ENCODE results near the gene IRAK3. TPM values are rescaled to one million over a fixed set of nuclear protein-coding genes. Genes with fewer than 3 reads are reported as not detected.

The IRAK3 gene
- total RNA-seq, 1 experiment from 2014 or later, result 0.12 TPM

DNA sequence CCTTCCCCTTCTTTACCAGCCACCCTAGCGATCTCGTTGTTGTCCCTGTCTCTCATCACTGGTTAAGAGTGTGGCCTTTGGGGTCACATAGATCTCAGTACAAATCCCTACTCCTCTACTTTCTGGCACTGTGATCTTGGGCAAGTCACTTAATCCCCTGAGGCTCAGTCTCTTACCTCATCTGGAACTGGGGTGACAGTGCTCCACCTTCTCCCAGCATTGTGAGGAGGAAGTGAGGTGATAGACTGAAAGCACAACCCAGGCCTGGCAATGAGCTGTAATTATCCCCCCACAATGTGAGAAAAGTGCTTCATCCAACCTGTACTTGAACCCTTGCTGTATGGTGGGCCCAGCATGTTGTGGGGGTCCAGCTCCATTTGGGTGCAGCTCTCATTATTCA, 48.0 kb downstream of the IRAK3 start:
- intact Hi-C loops (cut with micrococcal nuclease), result no loop called here
- H3K27me3 ChIP-seq (ENCODE audit: insufficient read depth, low read length), result no peaks in the 10 kb centered on the region; the same call in 1 of the 2 replicates
- ChIA-PET POLR2A (no interaction called here), CTCF (interaction anchor here (0.9 to 2.0 kb wide), 2 partner anchors 22 to 32 kb away, joined by 3 to 5 read pairs; no protein-coding TSS in a partner anchor), RAD21 (ENCODE audit: low non-redundant PET in 1 of 2, low total read pairs in 2 of 2, uncharacterized antibody in 2 of 2, unreplicated experiment in 2 of 2) (no interaction called here)
- no peak overlapping the region for H3K27ac ChIP-seq (ENCODE audit: low read depth, low read length)
- H3K4me1 ChIP-seq (ENCODE audit: control insufficient read depth in 1 of 2, insufficient read depth in 2 of 2, low read length in 2 of 2), result peaks cover 6 to 17% of the 10 kb centered on the region in 2 experiments; a peak in 3 of 4 replicates
- H3K4me2 ChIP-seq (ENCODE audit: low read length), result no peak overlapping the region
- no peaks in the 10 kb centered on the region for H3K9me2 ChIP-seq (ENCODE audit: insufficient read depth)
- H2AFZ ChIP-seq (ENCODE audit: low read depth, low read length, poor library complexity, severe bottlenecking), result no peak overlapping the region
- H3K4me3 ChIP-seq (replicated peaks in 1 of 2; ENCODE audit: low read depth in 1 of 2, low read length in 2 of 2), result no peak overlapping the region
- H3K9me3 ChIP-seq (ENCODE audit: control insufficient read depth in 1 of 2, insufficient read depth in 1 of 2, low read depth in 1 of 2, low read length in 2 of 2), result no peaks in the 10 kb centered on the region
- H3K36me3 ChIP-seq (ENCODE audit: control insufficient read depth in 1 of 2, insufficient read depth in 2 of 2, low read length in 2 of 2), result no peaks in the 10 kb centered on the region
- ATAC-seq (no peak), DNase-seq (ENCODE audit: low read depth, low spot score) (no peak)
- H3K9ac ChIP-seq (ENCODE audit: low read length), result no peak overlapping the region
- H3K79me2 ChIP-seq (ENCODE audit: insufficient read depth, low read length), result no peaks in the 10 kb centered on the region
- no peaks in the 10 kb centered on the region for H4K20me1 ChIP-seq (ENCODE audit: insufficient read depth)
- TF ChIP-seq JUND (IDR thresholded peaks at IDR 0.05), result no peak
- TF ChIP-seq SIN3A (IDR thresholded peaks at IDR 0.05; ENCODE audit: low read depth), result no peak
- TF ChIP-seq POLR2A (IDR thresholded peaks at IDR 0.05; ENCODE audit: borderline replicate concordance, extremely low read depth, insufficient read depth, insufficient read length), result no peak
- TF ChIP-seq POLR2AphosphoS5 (IDR thresholded peaks at IDR 0.05; ENCODE audit: low read depth, low read length), result no peak
- no peak for TF ChIP-seq EZH2phosphoT487 (IDR thresholded peaks at IDR 0.05; ENCODE audit: borderline replicate concordance)
- TF ChIP-seq CEBPB (IDR thresholded peaks at IDR 0.05; ENCODE audit: low read depth), result no peak
- TF ChIP-seq ZFX (IDR thresholded peaks at IDR 0.05), result no peak
- TF ChIP-seq, protein P1, sequence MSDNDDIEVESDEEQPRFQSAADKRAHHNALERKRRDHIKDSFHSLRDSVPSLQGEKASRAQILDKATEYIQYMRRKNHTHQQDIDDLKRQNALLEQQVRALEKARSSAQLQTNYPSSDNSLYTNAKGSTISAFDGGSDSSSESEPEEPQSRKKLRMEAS (IDR thresholded peaks at IDR 0.05), result no peak
- no peak for TF ChIP-seq EGR1 (IDR thresholded peaks at IDR 0.05; ENCODE audit: low read depth)
- TF ChIP-seq, protein P2, sequence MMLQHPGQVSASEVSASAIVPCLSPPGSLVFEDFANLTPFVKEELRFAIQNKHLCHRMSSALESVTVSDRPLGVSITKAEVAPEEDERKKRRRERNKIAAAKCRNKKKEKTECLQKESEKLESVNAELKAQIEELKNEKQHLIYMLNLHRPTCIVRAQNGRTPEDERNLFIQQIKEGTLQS (IDR thresholded peaks at IDR 0.05), result no peak
- no peak for TF ChIP-seq TCF7L2 (IDR thresholded peaks at IDR 0.05; ENCODE audit: borderline replicate concordance, extremely low read depth, insufficient read depth, insufficient read length)
- no peak for TF ChIP-seq SP1 (IDR thresholded peaks at IDR 0.05; ENCODE audit: low read depth)
- TF ChIP-seq RAD21 (IDR thresholded peaks at IDR 0.05; ENCODE audit: low read depth), result no peak
- TF ChIP-seq EZH2 (IDR thresholded peaks at IDR 0.05), result no peak
- TF ChIP-seq, protein P3, sequence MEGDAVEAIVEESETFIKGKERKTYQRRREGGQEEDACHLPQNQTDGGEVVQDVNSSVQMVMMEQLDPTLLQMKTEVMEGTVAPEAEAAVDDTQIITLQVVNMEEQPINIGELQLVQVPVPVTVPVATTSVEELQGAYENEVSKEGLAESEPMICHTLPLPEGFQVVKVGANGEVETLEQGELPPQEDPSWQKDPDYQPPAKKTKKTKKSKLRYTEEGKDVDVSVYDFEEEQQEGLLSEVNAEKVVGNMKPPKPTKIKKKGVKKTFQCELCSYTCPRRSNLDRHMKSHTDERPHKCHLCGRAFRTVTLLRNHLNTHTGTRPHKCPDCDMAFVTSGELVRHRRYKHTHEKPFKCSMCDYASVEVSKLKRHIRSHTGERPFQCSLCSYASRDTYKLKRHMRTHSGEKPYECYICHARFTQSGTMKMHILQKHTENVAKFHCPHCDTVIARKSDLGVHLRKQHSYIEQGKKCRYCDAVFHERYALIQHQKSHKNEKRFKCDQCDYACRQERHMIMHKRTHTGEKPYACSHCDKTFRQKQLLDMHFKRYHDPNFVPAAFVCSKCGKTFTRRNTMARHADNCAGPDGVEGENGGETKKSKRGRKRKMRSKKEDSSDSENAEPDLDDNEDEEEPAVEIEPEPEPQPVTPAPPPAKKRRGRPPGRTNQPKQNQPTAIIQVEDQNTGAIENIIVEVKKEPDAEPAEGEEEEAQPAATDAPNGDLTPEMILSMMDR (IDR thresholded peaks at IDR 0.05 in 2 of 3, conservative IDR thresholded peaks at IDR 0.05 in 1 of 3; ENCODE audit: borderline replicate concordance in 1 of 3, insufficient read depth in 1 of 3, low read depth in 2 of 3, low read length in 2 of 3), result no peak
- BruUV-seq (replicated peaks), result no TSS peak
